Thoracic aorta (tissue), 2 donors: Measurements from ENCODE around the gene PPEF1. TPM values are rescaled to one million over a fixed set of nuclear protein-coding genes. Genes with fewer than 3 reads are reported as not detected.

Experiments
- ATAC-seq: fragments of 150-250 bp; one replicate; pipeline ENCODE4 v1.8.0; 2017; ENCODE audit warnings: low read depth; ENCODE audit not compliant: insufficient number of reproducible peaks, low FRiP score
- DNase-seq: peaks from one replicate; pipeline ENCODE4 v3.0.0-alpha.2; 2020; ENCODE audit warnings: low spot score
- H3K27ac ChIP-seq, 2 donors: fragments of 200-600 bp; sonication (generic); 1 replicate in 1 of 2; 2 replicates in 1 of 2; pipeline ENCODE4 v1.5.1; 2016; ENCODE audit warnings: mild to moderate bottlenecking in 2 of 2, moderate library complexity in 2 of 2
- H3K27me3 ChIP-seq: fragments of 200-600 bp; sonication (generic); replicated peaks from 2 replicates; pipeline ENCODE4 v1.6.0; 2016; ENCODE audit warnings: mild to moderate bottlenecking; ENCODE audit not compliant: insufficient read depth
- H3K36me3 ChIP-seq: fragments of 200-600 bp; sonication (generic); one replicate; pipeline ENCODE4 v1.5.1; 2016
- H3K4me1 ChIP-seq, 2 donors: fragments of 200-600 bp; sonication (generic); 1 replicate in 1 of 2; 2 replicates in 1 of 2; pipeline versions ENCODE4 v1.5.1 to v1.6.0; 2016; ENCODE audit warnings: low read depth in 2 of 2, mild to moderate bottlenecking in 1 of 2; ENCODE audit not compliant: control insufficient read depth in 1 of 2
- H3K4me3 ChIP-seq: fragments of 200-600 bp; sonication (generic); 2 replicates; pipeline ENCODE4 v1.5.1; 2016; ENCODE audit warnings: mild to moderate bottlenecking
- H3K9me3 ChIP-seq: fragments of 200-600 bp; sonication (generic); 2 replicates; pipeline ENCODE4 v1.5.1; 2016
- total RNA-seq, 2 donors: library from RNA; depleted of rRNA; stranded (reverse); fragments of >200 nt; gene quantifications; one replicate each; pipeline versions ENCODE4 v1.1.0 to v1.2.3, GENCODE V29; 2016
- TF ChIP-seq, protein P1 (sequence below): fragments of 200-600 bp; sonication (generic); IDR thresholded peaks from one replicate; pipeline ENCODE4 v1.5.1; 2019; ENCODE audit warnings: antibody characterized with exemption

The PPEF1 gene
- total RNA-seq, 2 donors from 2014 or later = not detected

DNA sequence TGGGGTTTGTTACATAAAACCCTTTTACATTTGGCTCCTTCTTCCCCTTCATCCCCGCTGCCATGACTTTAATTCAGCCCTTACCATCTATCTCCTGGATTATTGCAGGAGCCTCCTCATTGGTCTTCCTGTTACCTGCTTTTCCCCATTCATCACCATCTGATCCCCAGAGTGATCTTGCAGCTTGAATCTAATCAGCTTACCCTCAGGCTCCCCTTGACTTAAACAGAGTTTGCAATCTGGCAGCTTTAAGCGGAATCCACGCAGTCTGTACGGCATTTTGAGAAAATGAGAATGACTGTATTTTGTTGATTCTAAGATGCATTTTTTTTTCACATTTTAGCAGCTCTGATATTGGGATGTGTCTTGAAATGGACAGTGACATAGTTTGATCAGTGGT, 14.9 kb upstream of the PPEF1 start:
- ATAC-seq (no peak), DNase-seq (no peak)
- H3K36me3 ChIP-seq = no peaks in the 10 kb centered on the region
- H3K9me3 ChIP-seq = no peaks in the 10 kb centered on the region
- no peak overlapping the region for H3K4me3 ChIP-seq
- no peak overlapping the region for H3K27ac ChIP-seq
- H3K4me1 ChIP-seq = no peaks in the 10 kb centered on the region
- H3K27me3 ChIP-seq = no peaks in the 10 kb centered on the region
- TF ChIP-seq, protein P1, sequence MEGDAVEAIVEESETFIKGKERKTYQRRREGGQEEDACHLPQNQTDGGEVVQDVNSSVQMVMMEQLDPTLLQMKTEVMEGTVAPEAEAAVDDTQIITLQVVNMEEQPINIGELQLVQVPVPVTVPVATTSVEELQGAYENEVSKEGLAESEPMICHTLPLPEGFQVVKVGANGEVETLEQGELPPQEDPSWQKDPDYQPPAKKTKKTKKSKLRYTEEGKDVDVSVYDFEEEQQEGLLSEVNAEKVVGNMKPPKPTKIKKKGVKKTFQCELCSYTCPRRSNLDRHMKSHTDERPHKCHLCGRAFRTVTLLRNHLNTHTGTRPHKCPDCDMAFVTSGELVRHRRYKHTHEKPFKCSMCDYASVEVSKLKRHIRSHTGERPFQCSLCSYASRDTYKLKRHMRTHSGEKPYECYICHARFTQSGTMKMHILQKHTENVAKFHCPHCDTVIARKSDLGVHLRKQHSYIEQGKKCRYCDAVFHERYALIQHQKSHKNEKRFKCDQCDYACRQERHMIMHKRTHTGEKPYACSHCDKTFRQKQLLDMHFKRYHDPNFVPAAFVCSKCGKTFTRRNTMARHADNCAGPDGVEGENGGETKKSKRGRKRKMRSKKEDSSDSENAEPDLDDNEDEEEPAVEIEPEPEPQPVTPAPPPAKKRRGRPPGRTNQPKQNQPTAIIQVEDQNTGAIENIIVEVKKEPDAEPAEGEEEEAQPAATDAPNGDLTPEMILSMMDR = no peak

DNA sequence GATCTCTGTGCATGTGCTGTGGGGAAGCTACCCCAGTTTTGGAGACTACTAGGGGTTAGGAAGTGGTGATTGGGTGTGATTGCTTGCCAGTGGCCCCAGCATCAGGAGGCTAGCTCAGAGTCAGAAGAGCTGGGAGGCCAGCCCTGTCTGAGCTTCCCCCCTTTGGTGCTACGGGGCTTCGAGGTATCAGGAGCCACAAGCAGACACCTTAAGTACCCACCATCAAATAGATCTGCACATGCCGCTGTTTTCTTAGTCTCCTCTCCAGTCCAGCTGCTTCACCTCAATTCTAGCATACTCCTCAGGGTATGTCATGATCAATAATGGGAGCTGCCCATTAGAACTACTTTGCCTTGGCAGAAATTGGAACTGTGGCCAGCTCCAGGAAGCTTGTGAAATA, 10.8 kb upstream of the PPEF1 start:
- Histone ChIP-seq H3K27me3 (no peaks in the 10 kb centered on the region), H3K36me3 (no peaks in the 10 kb centered on the region), H3K4me1 (peaks cover 0 to under 1% of the 10 kb centered on the region in 2 donors), H3K9me3 (no peaks in the 10 kb centered on the region), H3K27ac (no peak overlapping the region), H3K4me3 (no peak overlapping the region)
- TF ChIP-seq, protein P1 = no peak
- no peak for DNase-seq
- no peak for ATAC-seq

- Histone ChIP-seq H3K36me3 (no peaks in the 10 kb centered on the region), H3K4me1 (peaks cover 0 to 8% of the 10 kb centered on the region in 2 donors), H3K27ac (no peak overlapping the region), H3K9me3 (no peaks in the 10 kb centered on the region), H3K4me3 (no peak overlapping the region), H3K27me3 (no peaks in the 10 kb centered on the region)
- no peak for DNase-seq
- no peak for ATAC-seq
- TF ChIP-seq, protein P1 = no peak
Measured at GRCh38 chrX:18698737-18699650, 8.5 kb upstream of the PPEF1 start.

DNA sequence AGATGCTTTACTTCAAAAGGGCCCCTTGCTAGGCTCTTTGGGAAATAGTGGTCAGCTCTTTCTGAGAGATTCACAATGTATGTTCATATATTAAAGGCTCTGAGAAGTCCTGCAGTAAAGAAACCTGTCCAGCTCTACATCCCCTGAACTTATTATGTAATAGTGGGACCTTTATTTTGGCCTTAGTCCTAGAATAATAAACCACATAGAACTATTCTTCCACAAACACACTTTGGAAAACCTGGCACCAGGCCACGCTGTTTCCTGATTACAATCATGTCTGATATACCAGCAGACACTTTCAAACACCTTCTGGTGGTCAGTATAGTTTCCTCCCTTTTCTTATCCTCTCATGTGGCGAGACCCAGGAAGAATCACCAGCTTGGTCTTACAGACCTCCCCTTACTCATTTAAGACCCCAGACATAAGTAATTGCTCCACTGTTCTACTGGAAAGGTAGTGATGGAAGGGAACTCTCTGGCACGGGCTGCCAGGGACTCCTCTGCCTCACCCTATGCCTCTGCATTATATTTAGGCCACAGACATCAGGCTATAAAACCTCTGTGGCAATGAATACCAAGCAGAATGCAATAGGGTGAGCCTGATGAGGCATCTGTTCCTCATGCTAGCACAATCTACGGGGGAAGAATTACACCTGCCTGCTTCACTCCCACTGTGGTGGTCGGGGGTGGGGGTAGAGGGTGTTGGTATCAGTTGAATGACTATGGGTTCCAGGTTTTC, 5.7 kb upstream of the PPEF1 start:
- Histone ChIP-seq H3K36me3 (no peaks in the 10 kb centered on the region), H3K4me3 (no peak overlapping the region), H3K27ac (no peak overlapping the region), H3K27me3 (no peaks in the 10 kb centered on the region), H3K9me3 (no peaks in the 10 kb centered on the region), H3K4me1 (peaks cover 0 to 8% of the 10 kb centered on the region in 2 donors)
- no peak for DNase-seq
- TF ChIP-seq, protein P1 = no peak
- ATAC-seq = no peak
